ENCODE results near the gene NUDCD3.

NUDCD3 gene

GRCh38 chr7:44477938-44478337 lies 12.5 kb downstream of the NUDCD3 start:
- TF ChIP-seq, protein P1, sequence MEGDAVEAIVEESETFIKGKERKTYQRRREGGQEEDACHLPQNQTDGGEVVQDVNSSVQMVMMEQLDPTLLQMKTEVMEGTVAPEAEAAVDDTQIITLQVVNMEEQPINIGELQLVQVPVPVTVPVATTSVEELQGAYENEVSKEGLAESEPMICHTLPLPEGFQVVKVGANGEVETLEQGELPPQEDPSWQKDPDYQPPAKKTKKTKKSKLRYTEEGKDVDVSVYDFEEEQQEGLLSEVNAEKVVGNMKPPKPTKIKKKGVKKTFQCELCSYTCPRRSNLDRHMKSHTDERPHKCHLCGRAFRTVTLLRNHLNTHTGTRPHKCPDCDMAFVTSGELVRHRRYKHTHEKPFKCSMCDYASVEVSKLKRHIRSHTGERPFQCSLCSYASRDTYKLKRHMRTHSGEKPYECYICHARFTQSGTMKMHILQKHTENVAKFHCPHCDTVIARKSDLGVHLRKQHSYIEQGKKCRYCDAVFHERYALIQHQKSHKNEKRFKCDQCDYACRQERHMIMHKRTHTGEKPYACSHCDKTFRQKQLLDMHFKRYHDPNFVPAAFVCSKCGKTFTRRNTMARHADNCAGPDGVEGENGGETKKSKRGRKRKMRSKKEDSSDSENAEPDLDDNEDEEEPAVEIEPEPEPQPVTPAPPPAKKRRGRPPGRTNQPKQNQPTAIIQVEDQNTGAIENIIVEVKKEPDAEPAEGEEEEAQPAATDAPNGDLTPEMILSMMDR (IDR thresholded peaks at IDR 0.05), result no peak
- Histone ChIP-seq H3K4me3 (no peak overlapping the region), H3K27ac (no peak overlapping the region)
- DNase-seq (ENCODE audit: low spot score), result no peak

DNA sequence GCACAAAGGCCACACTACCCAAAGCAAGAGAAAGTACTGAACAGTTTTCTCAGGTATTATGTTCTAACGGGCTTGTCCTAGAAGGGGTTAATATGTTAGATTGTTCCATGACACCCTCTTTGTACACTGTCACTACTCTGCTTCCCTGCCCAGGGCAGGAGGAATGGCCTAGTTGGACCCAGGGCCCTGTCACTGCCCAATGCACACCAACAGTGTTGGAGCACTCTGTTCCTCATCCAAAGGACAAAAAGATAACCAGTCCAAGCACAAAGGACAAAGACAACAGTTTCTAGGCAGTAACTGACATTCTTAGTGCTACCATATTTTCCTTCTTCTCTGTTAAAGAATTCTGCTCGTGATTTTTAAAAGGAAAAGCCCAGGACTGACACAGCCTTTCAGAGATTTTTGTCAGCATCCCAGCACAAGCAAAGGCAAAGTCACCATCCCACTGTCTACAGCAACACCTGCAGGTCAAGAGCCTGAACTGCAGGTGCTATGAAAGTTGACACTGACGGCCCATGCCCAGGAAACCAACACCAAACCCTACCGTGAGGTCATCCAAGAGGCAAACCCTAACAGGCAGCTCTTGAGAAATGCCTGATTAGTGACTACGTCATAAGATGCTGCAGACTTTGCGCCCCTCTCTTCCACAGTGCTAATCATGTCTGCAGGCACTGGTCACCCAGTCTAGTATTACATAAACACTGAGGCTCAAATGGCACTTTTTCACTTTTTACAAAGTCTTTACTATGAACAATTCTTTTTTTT lies 13.2 kb downstream of the NUDCD3 start:
- Histone ChIP-seq H3K27ac (no peak overlapping the region), H3K4me3 (no peak overlapping the region)
- DNase-seq (ENCODE audit: low spot score), result no peak
- TF ChIP-seq, protein P1 (IDR thresholded peaks at IDR 0.05), result peak; percentile 71

DNA sequence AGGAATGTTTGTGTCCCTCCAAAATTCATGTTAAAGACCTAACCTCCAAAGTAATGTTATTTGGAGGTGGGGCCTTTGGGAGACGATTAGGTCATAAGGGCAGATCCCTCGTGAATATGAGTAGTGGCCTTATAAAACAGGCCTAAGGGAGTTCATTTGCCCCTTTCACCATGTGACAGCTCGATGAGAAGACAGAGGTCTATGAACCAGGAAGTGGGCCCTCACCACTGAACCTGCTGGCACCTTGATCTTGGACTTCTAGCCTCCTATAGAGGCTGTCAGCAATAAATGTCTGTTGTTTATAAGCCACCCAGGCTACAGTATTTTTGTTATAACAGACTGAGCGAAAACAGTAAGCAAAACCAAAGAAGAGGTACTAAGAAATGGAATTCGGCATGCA lies 14.1 kb downstream of the NUDCD3 start:
- no peak overlapping the region for H3K27ac ChIP-seq
- no peak for DNase-seq (ENCODE audit: low spot score)
- H3K4me3 ChIP-seq, result no peak overlapping the region
- TF ChIP-seq, protein P1 (IDR thresholded peaks at IDR 0.05), result no peak

GRCh38 chr7:44473295-44473694 lies 17.2 kb downstream of the NUDCD3 start:
- no peak for DNase-seq (ENCODE audit: low spot score)
- TF ChIP-seq, protein P1 (IDR thresholded peaks at IDR 0.05), result no peak
- Histone ChIP-seq H3K27ac (no peak overlapping the region), H3K4me3 (no peak overlapping the region)

DNA sequence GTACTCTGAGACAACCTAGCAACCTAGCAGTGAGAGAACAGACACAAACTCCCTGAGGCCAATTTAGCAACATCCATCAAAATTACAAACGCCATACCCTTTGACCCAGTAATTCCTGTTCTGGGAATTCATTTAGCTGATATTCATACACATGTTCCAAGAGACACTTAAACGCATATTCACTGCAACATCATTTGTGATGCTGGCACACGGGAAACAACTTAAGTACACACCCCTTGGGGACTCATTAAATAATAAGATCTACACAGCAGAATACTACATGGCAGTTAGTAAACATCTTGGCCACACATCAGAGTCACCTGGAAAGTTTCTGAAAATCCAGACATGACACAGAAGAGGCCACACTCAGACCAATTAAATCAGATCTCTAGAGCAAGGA lies 17.6 kb downstream of the NUDCD3 start:
- H3K4me3 ChIP-seq, result no peak overlapping the region
- no peak overlapping the region for H3K27ac ChIP-seq
- TF ChIP-seq, protein P1 (IDR thresholded peaks at IDR 0.05), result no peak
- DNase-seq (ENCODE audit: low spot score), result no peak

GRCh38 chr7:44471850-44472249 lies 18.6 kb downstream of the NUDCD3 start:
- TF ChIP-seq, protein P1 (IDR thresholded peaks at IDR 0.05), result no peak
- H3K4me3 ChIP-seq, result no peak overlapping the region
- no peak for DNase-seq (ENCODE audit: low spot score)
- no peak overlapping the region for H3K27ac ChIP-seq

DNA sequence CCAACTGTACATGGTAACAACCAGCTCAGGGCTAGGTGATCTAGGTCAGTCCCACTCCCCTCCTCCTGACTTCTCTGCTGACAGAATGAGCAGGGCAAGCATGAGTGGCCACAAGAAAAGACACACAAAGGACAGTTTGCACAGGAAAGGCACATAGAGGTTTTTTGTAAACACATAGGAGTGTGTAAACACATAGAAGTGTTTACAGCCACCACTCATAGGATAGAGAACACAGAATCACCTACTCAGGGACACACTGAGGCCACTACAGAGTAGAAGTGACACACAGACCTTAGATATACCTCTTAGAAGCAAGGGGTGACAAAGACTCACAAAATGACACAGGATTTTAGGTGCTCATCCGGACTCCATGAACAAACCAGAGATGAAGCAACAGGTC lies 19.0 kb downstream of the NUDCD3 start:
- no peak for DNase-seq (ENCODE audit: low spot score)
- Histone ChIP-seq H3K4me3 (no peak overlapping the region), H3K27ac (no peak overlapping the region)
- TF ChIP-seq, protein P1 (IDR thresholded peaks at IDR 0.05), result no peak
